ENCODE results near the gene CTU1.

- TF ChIP-seq, protein P1, sequence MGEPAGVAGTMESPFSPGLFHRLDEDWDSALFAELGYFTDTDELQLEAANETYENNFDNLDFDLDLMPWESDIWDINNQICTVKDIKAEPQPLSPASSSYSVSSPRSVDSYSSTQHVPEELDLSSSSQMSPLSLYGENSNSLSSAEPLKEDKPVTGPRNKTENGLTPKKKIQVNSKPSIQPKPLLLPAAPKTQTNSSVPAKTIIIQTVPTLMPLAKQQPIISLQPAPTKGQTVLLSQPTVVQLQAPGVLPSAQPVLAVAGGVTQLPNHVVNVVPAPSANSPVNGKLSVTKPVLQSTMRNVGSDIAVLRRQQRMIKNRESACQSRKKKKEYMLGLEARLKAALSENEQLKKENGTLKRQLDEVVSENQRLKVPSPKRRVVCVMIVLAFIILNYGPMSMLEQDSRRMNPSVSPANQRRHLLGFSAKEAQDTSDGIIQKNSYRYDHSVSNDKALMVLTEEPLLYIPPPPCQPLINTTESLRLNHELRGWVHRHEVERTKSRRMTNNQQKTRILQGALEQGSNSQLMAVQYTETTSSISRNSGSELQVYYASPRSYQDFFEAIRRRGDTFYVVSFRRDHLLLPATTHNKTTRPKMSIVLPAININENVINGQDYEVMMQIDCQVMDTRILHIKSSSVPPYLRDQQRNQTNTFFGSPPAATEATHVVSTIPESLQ (CRISPR knock-in tag; IDR thresholded peaks at IDR 0.05) = no peak
- TF ChIP-seq, protein P2, sequence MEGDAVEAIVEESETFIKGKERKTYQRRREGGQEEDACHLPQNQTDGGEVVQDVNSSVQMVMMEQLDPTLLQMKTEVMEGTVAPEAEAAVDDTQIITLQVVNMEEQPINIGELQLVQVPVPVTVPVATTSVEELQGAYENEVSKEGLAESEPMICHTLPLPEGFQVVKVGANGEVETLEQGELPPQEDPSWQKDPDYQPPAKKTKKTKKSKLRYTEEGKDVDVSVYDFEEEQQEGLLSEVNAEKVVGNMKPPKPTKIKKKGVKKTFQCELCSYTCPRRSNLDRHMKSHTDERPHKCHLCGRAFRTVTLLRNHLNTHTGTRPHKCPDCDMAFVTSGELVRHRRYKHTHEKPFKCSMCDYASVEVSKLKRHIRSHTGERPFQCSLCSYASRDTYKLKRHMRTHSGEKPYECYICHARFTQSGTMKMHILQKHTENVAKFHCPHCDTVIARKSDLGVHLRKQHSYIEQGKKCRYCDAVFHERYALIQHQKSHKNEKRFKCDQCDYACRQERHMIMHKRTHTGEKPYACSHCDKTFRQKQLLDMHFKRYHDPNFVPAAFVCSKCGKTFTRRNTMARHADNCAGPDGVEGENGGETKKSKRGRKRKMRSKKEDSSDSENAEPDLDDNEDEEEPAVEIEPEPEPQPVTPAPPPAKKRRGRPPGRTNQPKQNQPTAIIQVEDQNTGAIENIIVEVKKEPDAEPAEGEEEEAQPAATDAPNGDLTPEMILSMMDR (IDR thresholded peaks at IDR 0.05) = peak; percentile 89
- TF ChIP-seq ZNF263 (CRISPR knock-in tag; IDR thresholded peaks at IDR 0.05; ENCODE audit: low read depth) (no peak), ARID4B (CRISPR knock-in tag; IDR thresholded peaks at IDR 0.05; ENCODE audit: borderline replicate concordance) (no peak), FOXK1 (CRISPR knock-in tag; IDR thresholded peaks at IDR 0.05) (no peak), MAX (CRISPR knock-in tag; IDR thresholded peaks at IDR 0.05) (no peak), ATF3 (CRISPR knock-in tag; conservative IDR thresholded peaks at IDR 0.05) (no peak)
- TF ChIP-seq, protein P3, sequence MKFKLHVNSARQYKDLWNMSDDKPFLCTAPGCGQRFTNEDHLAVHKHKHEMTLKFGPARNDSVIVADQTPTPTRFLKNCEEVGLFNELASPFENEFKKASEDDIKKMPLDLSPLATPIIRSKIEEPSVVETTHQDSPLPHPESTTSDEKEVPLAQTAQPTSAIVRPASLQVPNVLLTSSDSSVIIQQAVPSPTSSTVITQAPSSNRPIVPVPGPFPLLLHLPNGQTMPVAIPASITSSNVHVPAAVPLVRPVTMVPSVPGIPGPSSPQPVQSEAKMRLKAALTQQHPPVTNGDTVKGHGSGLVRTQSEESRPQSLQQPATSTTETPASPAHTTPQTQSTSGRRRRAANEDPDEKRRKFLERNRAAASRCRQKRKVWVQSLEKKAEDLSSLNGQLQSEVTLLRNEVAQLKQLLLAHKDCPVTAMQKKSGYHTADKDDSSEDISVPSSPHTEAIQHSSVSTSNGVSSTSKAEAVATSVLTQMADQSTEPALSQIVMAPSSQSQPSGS (CRISPR knock-in tag; IDR thresholded peaks at IDR 0.05; ENCODE audit: borderline replicate concordance, low read depth) = no peak
Observed at GRCh38 chr19:51094696-51095279, 13.4 kb downstream of the CTU1 start.

Data from WTC11 (cell line).